Putamen (tissue), 1 donor: Measurements from ENCODE around the gene SLC30A7.

Experiments
- DNase-seq: peaks from one replicate; pipeline ENCODE4 v3.0.0-alpha.2; 2016; ENCODE audit warnings: low spot score

SLC30A7 gene

DNA sequence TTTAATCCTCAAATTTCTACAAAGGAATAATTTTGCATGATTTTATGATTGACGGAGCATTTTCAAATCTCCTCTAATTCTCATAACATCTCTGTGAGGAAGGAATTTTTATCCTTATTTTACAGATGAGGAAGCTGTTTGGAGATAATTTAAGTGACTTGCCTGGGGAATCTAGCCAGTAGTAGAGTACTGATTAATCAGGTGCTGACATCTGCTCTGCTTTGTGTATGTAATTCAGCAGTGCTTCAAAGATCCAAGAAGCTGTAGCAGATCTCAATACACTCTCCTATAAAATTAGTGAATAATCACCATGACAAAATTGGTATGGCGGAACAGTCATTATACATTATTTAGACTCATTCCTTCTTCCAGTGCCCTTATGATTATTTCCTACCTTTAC lies 83.7 kb downstream of the SLC30A7 start:
- no peak for DNase-seq

DNA sequence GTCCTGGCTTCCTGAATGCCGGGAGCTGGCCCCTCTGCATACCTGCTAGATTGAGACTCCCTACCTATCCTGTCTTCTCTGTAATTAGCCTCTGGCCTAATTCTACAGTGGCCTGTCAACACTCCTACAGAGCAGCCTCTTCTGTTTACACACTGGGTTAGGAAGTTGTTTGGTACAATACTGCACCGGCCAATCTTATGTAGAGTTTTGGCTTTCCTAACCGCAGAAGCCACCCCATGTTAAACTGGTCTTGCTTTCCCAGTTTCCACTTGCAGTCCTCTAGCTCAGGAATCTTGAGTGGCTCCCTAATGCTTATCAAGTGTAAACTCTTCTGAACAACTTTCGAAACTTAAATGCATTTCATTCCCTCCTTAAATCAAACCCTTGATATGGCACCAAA lies 86.9 kb downstream of the SLC30A7 start:
- DNase-seq, result no peak

DNA sequence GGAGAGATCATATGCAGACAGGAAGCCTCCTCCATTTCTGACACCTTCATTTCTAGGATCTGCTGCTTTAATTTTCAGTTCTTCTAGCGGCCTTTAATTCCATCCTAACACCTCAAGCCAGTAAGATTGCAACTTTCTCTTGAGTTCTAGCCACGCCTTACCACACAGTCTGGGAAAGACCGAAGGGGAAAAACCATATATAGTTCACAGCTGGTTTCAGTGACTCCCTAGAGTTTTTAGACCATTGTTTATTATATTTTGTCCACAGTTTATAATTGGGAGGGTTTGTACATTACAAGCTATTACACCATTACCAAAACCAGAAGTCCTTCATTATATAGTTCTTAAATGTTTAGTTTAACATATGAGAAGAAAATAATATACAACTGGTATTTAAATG lies 92.2 kb downstream of the SLC30A7 start:
- no peak for DNase-seq

DNA sequence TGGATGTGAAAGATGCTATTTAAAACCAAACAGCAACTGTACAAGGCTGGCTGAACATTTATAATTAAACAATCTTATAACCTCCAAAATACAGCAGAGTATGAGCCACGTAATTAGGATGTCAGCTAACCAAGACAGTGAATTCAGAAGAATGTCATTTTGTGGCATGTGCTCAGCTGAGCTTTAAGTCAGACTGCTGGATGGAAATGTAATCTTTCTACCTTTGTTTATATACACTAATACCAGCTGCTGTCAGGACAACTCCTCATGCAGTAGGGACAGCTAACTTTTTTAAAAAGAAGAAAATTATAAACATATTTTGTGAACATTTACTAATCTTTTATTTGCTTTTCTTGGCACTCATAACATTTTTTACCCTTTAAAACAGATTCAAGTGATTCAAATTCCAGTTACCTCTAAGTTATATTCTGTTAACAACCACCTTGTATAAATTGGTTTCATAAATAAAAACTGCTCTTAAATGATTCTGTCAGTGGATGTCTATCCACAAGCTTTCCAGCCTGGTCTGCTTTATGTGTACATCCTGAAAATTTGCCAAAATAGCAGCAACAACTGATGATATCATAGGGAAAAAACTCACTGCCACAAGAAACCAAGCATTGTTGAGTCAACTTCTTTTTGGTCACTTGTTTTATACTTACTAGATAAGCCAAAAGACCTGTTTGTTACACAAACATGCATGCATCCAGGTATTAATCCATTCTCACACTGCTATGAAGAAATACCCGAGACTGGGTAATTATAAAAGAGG lies 93.6 kb downstream of the SLC30A7 start:
- DNase-seq, result no peak

DNA sequence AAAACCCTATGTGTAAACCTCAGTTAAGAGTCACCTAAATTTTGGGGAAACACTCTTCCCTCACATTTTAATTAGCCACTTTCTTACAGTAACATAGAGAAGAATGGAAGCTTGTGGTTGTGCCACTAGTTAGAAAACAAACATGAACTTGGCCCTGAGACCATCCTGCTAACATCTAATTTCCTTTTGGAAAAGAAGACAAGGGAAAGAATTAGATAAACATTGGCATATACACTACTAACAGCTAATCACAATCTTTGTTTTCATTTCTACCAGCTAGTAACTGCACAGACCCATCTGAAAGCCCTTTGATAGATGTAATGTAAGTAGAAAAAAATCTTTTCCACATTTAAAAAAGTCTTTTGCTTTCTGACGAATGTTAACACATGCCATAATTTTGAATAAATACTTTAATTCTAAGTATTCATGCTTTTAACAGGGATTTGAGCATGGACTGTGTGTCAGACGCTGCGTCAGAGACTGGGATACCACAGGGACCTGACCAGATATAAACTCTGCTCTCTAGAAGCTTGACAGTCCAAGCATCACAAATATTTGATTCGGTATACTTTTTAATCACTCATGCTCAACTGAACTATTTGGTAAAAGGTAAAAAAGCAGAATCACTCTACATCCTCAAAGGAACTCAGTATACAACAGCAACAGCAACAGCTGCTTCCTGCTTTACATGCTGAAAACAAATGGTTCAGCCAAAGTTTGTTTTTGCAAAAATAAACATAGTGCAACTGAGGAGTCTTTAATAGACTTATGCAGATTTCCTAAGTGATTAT lies 99.5 kb downstream of the SLC30A7 start:
- no peak for DNase-seq

DNA sequence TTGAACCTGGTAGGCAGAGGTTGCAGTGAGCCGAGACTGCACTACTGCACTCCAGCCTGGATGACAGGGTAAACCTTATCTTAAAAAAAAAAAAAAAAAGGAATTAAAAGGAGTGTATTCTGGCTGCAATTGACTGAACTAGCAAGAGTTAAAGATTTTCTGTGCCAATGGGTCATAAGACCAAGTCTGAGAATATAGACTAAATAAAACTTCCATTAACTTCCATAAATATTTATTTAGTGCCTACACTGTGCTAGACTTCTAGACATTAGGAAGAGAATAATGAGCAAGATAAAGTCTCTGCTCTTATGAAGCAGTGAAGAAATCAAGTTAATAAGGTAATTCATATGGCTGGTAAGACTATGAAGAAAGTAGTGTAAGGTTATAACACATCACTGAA lies 102.5 kb downstream of the SLC30A7 start:
- DNase-seq, result no peak

DNA sequence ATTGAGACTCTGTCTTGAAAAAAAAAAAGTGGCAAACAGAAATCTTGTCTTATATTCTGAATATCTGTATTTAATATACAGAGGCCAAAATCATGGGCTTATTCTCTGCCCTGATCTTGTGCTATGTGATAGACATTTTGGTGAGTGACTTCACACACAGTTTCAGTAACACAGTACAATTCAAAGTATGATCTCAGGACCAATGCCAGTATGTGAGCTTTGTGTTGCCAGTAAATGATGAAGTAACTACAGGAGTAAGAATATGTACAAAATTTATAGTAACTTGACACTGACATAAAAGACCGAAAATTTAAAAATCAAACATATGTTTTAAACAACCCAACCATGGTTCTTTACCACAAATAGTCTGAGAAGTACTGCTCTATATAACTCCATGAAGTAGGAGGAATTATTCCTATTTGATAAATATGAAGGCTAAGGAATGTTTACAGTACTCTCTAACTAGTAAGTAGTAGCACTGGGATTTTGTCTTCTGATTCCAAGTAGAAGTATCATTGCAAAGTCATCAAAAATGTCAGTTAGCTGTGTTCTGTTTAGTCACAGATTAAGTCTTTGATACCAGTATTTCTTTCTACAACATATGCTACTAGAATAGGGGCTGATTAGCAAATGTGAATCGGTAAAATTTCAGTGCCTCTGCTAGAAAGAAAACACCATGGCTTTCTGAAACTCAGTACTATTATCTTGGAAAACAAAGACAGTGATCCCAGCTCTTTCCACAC lies 104.4 kb downstream of the SLC30A7 start:
- DNase-seq, result no peak

DNA sequence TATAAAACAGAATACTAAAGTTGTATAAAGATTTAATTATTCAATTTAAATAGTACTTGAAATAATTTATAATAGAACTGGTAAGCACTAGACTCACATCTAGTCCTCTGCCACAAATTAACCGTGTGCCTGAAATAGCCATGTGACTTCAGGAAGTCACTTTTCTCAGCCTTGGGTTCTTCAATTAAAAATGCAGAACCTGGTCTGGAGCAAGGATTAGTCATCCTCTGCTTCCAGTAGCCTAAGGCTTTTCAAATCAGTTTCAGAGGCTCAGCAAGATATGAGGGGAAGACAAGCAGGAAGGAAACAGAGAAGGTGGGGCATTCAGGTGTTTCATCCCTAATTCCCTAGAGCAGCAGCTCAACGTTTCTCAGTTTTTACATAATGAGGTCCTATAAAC lies 106.7 kb downstream of the SLC30A7 start:
- no peak for DNase-seq

DNA sequence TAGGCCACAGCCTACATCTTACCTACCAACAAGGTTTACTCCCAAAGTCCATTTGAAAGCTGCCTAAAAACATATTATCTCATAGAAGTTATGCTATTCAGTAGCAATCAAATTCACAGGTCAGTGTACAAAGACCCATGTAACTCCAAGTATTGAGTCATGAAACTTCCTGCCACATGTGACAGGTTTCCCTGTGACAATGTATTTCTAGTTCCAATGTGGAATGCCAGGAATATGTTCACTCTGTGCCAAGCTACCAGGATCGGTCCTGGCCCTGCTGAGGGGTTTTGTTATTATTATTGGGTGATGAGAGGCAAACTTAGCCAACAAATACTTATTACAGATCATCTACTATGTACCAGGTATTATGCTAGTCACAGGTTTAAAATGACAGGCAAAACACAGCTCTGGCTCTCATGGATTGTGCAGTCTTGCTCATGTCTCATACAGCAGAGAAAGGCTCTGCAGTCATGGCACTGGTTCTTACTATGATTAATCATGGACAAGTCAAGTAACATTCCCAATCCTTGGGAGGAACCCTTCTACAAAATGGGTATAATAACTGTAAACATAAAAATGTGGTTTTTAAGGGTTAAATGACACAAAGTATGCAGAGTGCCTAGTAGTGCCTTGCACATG lies 107.2 kb downstream of the SLC30A7 start:
- no peak for DNase-seq

DNA sequence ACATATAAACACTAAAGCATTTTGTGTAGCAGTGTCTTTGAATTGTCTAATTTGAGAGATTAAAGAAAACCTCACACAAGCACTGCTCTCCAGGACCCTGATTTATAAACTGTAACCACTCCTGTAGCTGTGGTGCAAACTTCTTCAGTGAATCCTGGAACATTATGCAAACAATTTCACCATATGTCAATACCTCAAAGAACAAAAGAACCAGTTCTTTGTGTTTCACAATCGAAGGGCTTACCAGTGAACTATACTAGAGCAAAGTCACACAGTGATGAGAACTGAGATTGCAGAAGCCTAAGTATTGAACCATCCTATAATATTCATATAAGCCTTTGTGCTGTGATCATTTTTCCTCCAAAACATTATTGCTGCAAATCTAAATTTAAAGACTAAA lies 108.2 kb downstream of the SLC30A7 start:
- no peak for DNase-seq

DNA sequence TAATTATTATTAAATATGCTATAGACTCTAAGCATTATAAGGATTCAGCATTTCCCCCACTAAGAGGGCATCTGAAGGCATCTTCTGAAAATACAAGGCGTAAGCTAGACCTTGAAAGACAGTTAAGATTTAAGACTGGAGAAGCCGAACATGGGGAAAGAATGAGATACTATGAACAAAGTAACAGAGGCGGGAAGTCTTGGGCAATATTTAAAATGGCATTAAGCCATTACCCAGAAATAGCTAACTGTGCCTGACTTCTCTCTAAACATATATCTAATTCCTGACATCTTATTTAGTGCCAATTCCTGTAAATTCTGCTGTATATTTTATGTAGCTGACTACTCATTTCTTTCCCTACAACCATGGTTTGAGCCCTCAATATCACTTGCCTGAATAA lies 108.8 kb downstream of the SLC30A7 start:
- no peak for DNase-seq

DNA sequence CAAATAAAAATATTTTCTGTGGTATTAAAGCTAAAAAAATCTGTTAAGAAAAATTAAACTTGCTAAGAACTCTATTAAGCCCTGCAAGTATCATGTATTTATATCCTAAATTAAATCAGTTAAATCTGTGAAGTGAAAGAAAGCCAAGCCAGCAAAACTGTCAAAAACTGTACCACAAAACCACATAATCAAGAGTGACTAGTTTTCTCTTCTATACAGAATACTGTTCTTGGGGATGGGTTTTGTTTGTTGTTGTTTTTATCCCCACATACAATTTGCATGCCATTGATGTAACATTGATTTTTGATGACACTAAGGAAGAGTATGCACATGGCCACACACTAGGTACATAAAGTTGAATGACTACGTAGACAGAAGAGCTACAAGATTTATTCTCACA lies 109.3 kb downstream of the SLC30A7 start:
- DNase-seq, result no peak

DNA sequence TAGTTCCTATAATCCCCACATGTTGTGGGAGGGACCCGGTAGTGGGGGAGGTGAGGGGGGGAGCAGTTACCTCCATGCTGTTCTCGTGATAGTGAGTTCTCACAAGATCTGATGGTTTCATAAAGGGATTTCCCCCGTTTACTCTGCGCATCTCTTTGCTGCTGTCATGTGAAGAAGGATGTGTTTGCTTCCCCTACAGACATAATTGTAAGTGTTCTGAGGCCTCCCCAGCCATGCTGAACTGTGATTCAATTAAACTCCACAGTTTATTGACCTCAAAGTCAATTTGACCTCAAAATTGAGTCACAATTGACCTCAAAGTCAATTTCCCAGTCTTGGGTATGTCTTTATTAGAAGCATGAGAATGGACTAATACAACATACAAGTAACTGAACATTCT lies 110.0 kb downstream of the SLC30A7 start:
- DNase-seq, result no peak

DNA sequence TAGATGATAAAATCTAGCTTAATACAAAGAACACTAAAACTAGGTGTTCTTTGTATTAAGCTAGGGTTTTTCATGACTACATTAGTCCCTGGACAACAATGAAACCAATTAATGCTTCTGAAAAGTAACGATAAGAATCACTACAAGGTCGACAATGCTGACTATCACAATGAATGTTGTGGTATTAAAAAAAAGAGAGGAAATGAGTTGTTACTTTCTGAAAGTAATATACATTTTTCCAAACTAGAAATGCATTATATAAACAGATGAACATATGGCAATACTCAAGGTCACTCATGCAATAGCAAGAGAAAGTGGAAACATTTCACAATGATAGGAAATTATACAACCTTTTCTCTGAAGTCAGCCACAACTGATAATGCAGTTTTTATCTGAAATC lies 110.7 kb downstream of the SLC30A7 start:
- no peak for DNase-seq

DNA sequence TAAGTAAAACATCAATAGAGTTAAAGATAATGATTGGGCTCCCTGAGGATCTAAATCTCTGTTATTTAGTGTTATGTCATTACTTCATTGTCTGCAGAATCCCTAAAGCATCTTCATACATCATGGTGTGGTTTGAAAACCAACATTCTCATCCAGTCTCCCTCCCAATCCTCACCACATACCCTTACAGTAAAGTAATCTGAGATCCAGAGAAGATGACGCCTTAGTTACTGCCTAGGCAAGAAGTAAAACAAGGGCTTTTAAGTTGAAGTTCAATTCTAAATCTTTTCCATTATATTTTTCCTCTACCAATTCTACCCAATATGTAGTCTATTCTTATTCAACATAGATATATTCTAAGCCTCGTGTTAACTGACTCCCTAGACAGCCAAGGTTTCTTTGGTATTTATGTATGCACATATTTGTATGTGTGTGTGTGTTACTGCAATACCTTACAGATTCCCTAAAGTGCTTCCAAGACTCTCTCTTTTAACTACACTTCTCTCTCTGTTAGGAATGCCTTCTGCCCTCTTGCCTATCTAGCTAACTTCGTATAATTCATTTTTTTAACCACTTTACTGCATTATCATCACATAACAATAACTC lies 112.4 kb downstream of the SLC30A7 start:
- DNase-seq, result no peak

DNA sequence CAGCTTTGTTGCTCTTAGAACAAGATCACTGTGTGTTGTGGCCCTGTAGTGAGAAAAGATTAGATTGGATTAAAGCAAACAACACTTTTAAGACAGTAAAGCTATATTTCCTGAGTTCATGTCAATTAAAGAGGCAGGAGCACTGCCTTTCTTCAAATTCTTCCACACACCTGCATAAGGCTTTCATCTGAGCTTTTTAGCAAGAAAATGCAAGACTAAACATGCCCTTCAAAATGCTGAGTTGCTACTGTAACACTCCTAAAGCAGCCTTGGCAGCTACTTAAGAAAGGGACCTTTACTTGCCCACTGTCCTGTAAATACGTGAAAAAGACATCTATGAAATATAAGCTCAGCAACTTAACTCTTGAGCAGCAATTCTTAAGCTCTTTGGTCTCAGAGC lies 117.9 kb downstream of the SLC30A7 start:
- DNase-seq, result no peak

DNA sequence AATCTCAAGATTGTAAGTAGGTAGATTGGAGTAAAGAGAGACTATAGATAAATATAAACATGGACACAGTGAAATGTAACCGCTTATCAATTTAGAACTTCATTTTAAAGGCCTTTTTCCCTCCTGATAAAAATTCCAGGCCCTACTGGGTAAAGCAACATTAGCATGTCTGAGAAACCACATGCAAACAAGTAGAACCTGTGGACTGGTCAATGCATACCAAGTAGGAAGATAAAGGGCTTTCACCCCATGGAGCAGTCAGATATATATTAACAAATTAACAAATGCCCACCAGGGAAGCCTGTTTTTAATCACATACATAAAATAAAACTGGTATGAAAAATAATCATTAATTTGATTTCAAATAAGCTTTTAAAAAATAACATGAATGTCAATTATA lies 121.6 kb downstream of the SLC30A7 start:
- no peak for DNase-seq

DNA sequence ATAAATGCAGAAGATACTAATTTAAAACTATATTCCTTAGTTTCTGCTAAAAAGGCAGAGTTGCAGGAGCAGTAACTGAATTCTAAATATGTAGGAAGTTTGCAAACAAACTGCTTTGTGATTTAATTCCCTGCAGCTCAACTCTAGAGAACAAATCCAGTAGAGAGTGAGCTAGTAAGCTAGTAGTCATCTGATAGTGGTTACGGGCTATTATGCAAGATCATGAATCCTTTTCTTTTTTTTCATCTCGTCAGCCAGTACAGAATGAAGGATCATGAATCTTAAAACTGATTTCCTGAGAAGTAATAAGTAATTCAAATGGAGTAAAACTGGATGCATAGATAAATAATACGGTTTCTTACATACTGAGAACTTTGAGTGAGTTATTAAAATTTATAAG lies 126.4 kb downstream of the SLC30A7 start:
- DNase-seq, result no peak

DNA sequence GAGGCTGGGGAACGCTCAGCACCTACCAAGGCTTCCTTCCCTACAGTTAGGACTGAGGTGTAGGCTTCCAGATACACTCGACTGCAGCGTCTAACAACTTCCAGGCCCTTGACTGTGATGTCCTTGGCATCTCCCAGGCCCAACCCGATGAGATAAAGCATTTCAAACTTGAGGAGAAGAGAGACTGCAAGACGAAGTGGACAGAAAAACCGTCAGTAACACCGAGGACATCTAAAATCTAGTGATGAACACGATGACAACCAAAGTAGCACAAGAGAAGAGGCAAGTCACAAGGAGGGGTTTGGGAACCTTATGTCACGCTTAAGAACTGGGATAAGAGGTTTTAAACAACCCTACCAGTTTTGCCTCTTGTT lies 129.4 kb downstream of the SLC30A7 start:
- DNase-seq, result peak; percentile 38

DNA sequence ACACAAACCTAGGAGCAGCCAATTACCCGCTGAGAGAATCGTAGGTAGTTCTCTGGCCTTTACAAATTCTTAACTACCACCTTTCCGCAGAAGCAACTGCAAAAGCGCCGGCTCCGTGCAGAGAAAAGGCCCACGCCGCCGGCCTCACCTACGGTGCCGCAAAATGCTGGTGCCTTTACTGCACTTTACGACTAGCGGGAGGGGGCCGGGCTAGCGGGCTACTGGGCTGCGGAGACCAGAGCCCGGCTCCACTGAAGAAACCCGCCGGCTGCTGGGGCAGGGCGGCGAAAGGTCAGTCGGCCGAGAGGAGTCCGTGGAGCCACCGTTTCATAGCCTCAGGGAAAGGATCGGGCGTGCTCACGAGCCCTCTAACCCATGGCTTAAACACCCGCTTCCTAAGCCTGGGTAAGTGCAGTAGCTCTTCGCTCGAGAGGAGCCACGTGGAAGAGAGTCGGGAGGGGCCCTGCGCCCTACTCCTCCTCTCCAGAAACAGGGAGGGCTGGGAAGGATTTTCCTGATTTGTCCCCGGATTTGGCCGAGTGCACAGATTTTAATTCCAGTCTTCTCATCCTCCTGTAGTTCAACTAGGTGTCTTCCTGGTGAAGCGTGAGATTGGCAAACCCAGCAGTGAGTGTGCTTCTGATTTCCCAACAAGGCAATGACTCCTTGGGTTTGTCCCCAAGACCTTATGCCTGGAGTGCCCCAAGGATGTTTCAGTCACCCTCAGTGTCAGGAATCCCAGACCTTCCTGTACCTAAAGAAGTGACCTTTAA lies 130.0 kb downstream of the SLC30A7 start, which contains the start of gene DPH5:
Gene DPH5, minus strand, starts transcription at position 128 of the 773 bp plus-strand sequence. CDS start 341 bp downstream, outside the sequence.
- DNase-seq, result peak; percentile 90

DNA sequence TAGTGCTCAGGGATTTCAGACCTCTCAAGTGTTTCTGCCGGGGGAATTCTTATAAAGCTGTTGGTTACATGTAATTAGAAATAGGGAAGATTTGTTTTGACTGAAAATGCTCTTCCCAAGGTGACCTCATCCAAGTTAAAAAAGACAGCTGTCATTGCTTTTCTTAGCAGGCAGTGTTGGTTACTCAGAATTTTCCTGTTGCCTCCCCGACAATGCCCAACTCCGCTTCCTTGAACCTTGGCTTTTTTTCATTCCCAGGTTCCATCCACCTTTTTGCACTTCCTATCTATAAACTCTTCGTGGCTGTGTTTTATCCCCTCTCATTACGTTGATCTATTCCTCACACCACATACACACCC lies 130.5 kb downstream of the SLC30A7 start:
- DNase-seq, result no peak
